Stomach (tissue), 4 donors: ENCODE data around the gene MAPK4.

Source experiments
- POLR2A ChIP-seq, 4 donors: fragments of 450-650 bp; IDR thresholded peaks; one replicate each; pipeline ENCODE4 v1.6.1; 2016; ENCODE audit warnings: antibody characterized with exemption in 4 of 4, control low read depth in 2 of 4, mild to moderate bottlenecking in 1 of 4, moderate library complexity in 1 of 4
- TF ChIP-seq, protein P1 (sequence below), 7 experiments: fragments of 450-650 bp in 4 of 7; fragments of 200-600 bp in 3 of 7; sonication (generic) in 3 of 7; IDR thresholded peaks; one replicate each; pipeline ENCODE4 v1.5.1; 2016 to 2019; ENCODE audit warnings: antibody characterized with exemption in 7 of 7, control low read depth in 2 of 7, mild to moderate bottlenecking in 1 of 7

DNA sequence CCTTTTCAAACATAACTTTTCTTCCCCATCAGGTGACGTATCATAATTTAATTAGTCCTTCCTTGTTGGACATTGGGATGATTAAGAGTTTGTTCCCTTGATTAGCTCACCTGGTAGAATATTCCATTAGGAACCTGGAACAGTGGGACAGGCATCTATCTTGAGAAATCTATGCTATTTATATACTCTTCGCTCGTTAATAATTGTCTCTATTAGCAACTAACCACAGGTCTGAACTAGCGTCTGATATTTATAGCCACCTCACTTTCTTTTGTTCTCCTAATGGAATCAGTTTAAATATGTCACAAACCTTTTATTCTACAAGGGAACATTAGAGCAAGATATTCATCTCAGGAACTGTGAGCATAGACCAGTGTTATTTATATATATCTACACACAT, 79.8 kb downstream of the MAPK4 start:
- TF ChIP-seq, protein P1, sequence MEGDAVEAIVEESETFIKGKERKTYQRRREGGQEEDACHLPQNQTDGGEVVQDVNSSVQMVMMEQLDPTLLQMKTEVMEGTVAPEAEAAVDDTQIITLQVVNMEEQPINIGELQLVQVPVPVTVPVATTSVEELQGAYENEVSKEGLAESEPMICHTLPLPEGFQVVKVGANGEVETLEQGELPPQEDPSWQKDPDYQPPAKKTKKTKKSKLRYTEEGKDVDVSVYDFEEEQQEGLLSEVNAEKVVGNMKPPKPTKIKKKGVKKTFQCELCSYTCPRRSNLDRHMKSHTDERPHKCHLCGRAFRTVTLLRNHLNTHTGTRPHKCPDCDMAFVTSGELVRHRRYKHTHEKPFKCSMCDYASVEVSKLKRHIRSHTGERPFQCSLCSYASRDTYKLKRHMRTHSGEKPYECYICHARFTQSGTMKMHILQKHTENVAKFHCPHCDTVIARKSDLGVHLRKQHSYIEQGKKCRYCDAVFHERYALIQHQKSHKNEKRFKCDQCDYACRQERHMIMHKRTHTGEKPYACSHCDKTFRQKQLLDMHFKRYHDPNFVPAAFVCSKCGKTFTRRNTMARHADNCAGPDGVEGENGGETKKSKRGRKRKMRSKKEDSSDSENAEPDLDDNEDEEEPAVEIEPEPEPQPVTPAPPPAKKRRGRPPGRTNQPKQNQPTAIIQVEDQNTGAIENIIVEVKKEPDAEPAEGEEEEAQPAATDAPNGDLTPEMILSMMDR (IDR thresholded peaks at IDR 0.05), result no peak
- TF ChIP-seq POLR2A (IDR thresholded peaks at IDR 0.05), result no peak
